HT1080 (cell line): ENCODE results near the gene KLRB1. TPM values are rescaled to one million over a fixed set of nuclear protein-coding genes. Genes with fewer than 3 reads are reported as not detected.
"Not testable (repeated sequence)": the region's sequence is repeated elsewhere in the genome, so short reads cannot be mapped to it uniquely, and the experiment has no call there.

Experiments
- DNase-seq: peaks from one replicate; pipeline ENCODE4 v3.0.0-alpha.2; 2015; ENCODE audit warnings: low read depth
- small RNA-seq: library from RNA; depleted of rRNA; stranded (forward); fragments of <200 nt; gene quantifications from one replicate; pipeline ENCODE3, GENCODE V24; 2014
- total RNA-seq: library from RNA; depleted of rRNA; stranded (reverse); fragments of >200 nt; shearing (Covaris generic); gene quantifications from 2 replicates; pipeline ENCODE4 v1.2.3, GENCODE V29; 2014; rRNA removed

The KLRB1 gene
- total RNA-seq, 1 experiment from 2014 or later, result not detected

DNA sequence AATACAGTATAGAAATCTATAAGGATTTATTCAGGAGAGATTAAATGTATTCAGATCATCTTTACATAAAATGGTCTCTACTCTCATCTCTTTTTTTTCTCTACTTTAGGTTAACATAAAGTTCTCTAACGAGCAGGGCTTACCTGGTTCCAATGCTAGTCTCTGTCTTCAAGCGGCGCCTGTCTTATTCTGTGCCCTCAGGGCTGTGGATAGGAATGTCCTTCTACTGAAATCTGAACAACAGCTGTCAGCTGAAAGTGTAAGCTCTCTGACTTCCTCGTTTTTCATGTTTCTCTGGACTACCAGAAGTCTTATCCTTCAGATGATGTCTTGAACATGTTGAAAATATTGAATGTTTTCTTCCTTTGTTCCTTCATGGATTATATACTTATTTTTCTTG lies 62.2 kb downstream of the KLRB1 start:
- DNase-seq, result not testable (repeated sequence)

Small RNA genes lying within 50 kb of the gene (small RNA-seq; reads per million reads assigned to genes)
- gene AC010186.4 (not detected), gene RNU6-700P (not detected)

Other genes with a start within 250 kb of the KLRB1 start
- 1.0 and 1.7 TPM in 2 replicates for gene CLEC2D, start 61.8 kb upstream of the KLRB1 start, total RNA-seq
- gene CLECL1, start 125.2 kb upstream of the KLRB1 start, total RNA-seq, result not detected in 2 replicates
- gene CD69, start 153.0 kb upstream of the KLRB1 start, total RNA-seq, result 0.16 TPM in 1 of 2 replicates, not detected in the other
- not detected in 2 replicates for gene KLRF1, start 219.6 kb upstream of the KLRB1 start, total RNA-seq